ENCODE data around the gene IL1B. TPM values are rescaled to one million over a fixed set of nuclear protein-coding genes. Genes with fewer than 3 reads are reported as not detected.

Gene IL1B
- total RNA-seq, 1 donor = 2.4 TPM

GRCh38 chr2:112850588-112850987 is 14.0 kb upstream of the IL1B start:
- no peak for TF ChIP-seq CTCF (IDR thresholded peaks at IDR 0.05; ENCODE audit: insufficient read depth, low read length)
- no peak for DNase-seq (ENCODE audit: low read depth)

GRCh38 chr2:112849956-112850355 is 13.4 kb upstream of the IL1B start:
- no peak for DNase-seq (ENCODE audit: low read depth)
- TF ChIP-seq CTCF (IDR thresholded peaks at IDR 0.05; ENCODE audit: insufficient read depth, low read length) = no peak
- no peak overlapping the region for H3K4me3 ChIP-seq (ENCODE audit: low read depth, low read length)

More at GRCh38 chr2:112850588-112850987, 14.0 kb upstream of the IL1B start:
- H3K4me3 ChIP-seq (ENCODE audit: low read depth, low read length) = no peak overlapping the region

- no peak for TF ChIP-seq CTCF (IDR thresholded peaks at IDR 0.05; ENCODE audit: insufficient read depth, low read length)
These were observed 12.3 kb upstream of the IL1B start for GRCh38 chr2:112848833-112849232.

GRCh38 chr2:112846031-112846430 is 9.5 kb upstream of the IL1B start:
- TF ChIP-seq CTCF (IDR thresholded peaks at IDR 0.05; ENCODE audit: insufficient read depth, low read length) = no peak
- H3K4me3 ChIP-seq (ENCODE audit: low read depth, low read length) = no peak overlapping the region
- DNase-seq (ENCODE audit: low read depth) = no peak

More at GRCh38 chr2:112848833-112849232, 12.3 kb upstream of the IL1B start:
- H3K4me3 ChIP-seq (ENCODE audit: low read depth, low read length) = no peak overlapping the region
- no peak for DNase-seq (ENCODE audit: low read depth)

- no peak for TF ChIP-seq CTCF (IDR thresholded peaks at IDR 0.05; ENCODE audit: insufficient read depth, low read length)
- DNase-seq (ENCODE audit: low read depth) = no peak
- no peak overlapping the region for H3K4me3 ChIP-seq (ENCODE audit: low read depth, low read length)
These were observed 7.3 kb upstream of the IL1B start for GRCh38 chr2:112843836-112844235.

- no peak for TF ChIP-seq CTCF (IDR thresholded peaks at IDR 0.05; ENCODE audit: insufficient read depth, low read length)
- no peak for DNase-seq (ENCODE audit: low read depth)
- no peak overlapping the region for H3K4me3 ChIP-seq (ENCODE audit: low read depth, low read length)
These were observed 6.7 kb upstream of the IL1B start for GRCh38 chr2:112843288-112843687.

Data from fibroblast of the aortic adventitia (primary cell).